Omental fat pad (tissue), 4 donors: ENCODE measurements around the gene NRIP3. TPM values are rescaled to one million over a fixed set of nuclear protein-coding genes. Genes with fewer than 3 reads are reported as not detected.
A peak's percentile ranks its signal among the peaks of the same experiment; 100 is the strongest.

Source experiments
- ATAC-seq: fragments of 150-250 bp; one replicate; pipeline ENCODE4 v1.9.1; 2016; ENCODE audit warnings: mild to moderate bottlenecking, moderate library complexity; ENCODE audit not compliant: low FRiP score
- DNase-seq: peaks from one replicate; pipeline ENCODE4 v3.0.0-alpha.2; 2019; ENCODE audit warnings: low spot score
- CTCF ChIP-seq, 3 donors: fragments of 450-650 bp; IDR thresholded peaks; one replicate each; pipeline ENCODE4 v1.5.1; 2016 to 2017; ENCODE audit warnings: antibody characterized with exemption in 3 of 3, mild to moderate bottlenecking in 3 of 3, moderate library complexity in 2 of 3
- total RNA-seq, 4 donors: library from RNA; depleted of rRNA; stranded (reverse); fragments of >200 nt; gene quantifications; one replicate each; pipeline ENCODE4 v1.1.0, GENCODE V29; 2016

The NRIP3 gene
- total RNA-seq, 4 donors from 2014 or later: 0.63 to 13.1 (median 2.8) TPM

- TF ChIP-seq CTCF (IDR thresholded peaks at IDR 0.05): no peak
- DNase-seq (no peak), ATAC-seq (no peak)
Observed at GRCh38 chr11:8971924-8972316, 31.9 kb downstream of the NRIP3 start.

DNA sequence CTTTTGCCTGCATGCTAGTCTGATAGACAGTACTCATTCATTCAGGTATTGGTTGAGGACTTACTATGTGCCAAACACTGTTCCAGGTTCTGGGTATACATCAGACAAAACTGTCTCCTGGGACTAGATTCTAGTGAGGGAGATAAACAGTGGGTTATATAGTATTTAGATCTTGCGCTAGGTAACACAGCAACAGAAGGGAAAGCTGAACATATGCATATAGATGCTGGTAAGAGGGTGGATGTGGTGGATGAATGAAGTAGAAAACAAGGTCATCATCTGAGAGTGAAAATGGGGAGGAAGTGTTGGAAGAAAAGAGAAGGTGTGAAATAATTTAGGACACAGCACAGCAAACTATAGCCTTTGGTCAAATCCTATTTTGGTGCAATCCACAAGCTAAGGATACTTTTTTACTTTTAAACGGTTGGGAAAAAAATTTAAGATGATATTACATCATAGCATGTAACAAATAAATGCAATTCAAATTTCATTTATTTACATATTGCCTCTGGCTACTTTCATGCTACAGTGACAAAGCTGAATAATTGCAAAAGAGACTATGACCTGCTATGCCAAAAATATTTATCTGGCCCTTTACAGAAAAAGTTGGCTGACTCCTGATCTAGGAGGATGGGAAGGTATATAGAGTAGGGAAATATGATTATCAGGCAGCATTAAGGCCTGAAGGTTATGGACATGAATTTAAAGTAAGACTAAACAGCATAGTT, 32.4 kb downstream of the NRIP3 start:
- no peak for DNase-seq
- ATAC-seq: no peak
- no peak for TF ChIP-seq CTCF (IDR thresholded peaks at IDR 0.05)

DNA sequence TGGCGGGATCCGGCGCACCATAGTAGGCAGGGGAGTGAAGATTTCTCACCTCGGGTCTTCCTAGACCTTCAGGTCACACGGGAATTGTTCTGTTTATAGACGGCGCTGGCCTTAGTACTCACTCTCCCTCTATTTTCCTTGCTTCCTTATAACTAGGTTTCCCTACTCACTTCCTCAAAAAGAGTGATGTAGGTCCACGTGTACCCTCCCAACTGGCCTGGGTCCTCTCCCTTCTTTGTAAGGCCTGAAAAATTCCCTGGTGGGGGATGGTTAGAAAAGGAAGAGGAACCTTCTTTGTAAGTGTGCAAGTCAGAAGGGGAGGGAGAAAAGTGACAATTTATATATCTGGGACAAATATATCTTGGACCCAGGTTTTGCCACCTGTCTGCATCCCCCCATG, 36.6 kb downstream of the NRIP3 start:
- no peak for DNase-seq
- no peak for TF ChIP-seq CTCF (IDR thresholded peaks at IDR 0.05)
- no peak for ATAC-seq

DNA sequence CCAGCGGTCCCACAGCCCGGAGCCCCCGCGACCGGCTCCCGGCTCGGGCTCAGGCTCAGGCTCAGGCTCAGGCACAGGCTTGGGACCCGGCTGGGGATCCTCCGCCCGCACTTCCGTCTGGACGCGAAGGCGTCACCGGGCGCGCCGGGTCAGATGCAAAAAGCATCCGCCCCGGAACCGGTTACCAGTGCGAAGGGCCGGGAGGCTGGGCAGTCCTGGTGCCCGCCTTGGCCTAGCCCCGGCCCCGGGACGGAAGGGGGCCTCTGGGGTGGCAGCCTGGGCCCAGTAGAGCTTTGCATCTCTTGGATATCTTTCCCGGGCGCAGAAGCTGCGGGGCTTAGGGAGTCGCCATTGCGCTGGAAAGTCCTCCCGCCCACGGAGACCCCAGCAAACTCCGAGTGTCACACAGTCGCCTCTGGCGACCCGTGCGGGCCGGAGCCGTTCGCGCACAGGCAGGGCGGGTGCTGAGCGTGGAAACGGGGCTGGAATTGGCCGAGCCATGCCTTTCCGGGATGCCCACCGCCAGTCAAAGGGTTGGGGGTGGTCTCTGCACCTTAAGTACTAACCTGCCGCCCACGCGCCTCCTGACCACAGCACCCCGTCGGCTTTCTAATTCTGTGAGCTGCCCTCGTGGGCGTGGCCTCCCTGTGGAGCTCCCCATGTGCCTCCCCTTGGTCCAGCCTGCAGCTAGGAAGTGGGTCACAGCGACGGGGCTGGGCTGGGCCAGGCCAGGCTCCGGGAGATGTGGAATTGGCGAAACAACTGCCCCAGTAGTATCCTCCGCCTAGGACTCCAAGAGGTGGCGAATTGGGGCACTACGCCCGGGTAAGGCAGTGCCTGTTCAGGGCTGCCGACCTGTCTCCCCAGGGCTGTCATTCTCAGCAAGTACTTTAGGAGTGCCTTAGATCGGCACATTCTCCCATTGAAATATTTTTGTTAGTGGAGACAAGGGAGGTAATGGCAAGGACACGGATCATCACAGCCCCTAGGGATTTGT, 39.2 kb downstream of the NRIP3 start, which contains the start of gene TMEM9B:
Gene TMEM9B, minus strand, starts transcription at position 119 of the 997 bp plus-strand sequence. CDS start 129 bp downstream, outside the sequence.
- no peak for TF ChIP-seq CTCF (IDR thresholded peaks at IDR 0.05)
- peak; percentile 67 for DNase-seq
- peak; percentile 93 for ATAC-seq

- peak; percentile 36 for DNase-seq
- ATAC-seq: peak; percentile 79
- no peak for TF ChIP-seq CTCF (IDR thresholded peaks at IDR 0.05)
Observed at GRCh38 chr11:8963569-8964323, 40.1 kb downstream of the NRIP3 start.

- ATAC-seq: no peak
- no peak for TF ChIP-seq CTCF (IDR thresholded peaks at IDR 0.05)
Observed at GRCh38 chr11:8962841-8963240, 41.0 kb downstream of the NRIP3 start.

More at GRCh38 chr11:8962841-8963240, 41.0 kb downstream of the NRIP3 start:
- no peak for DNase-seq
